SK-N-SH (cell line): ENCODE data around the gene RASSF9.

ENCODE experiments used
- EP300 ChIP-seq, 2 experiments: IDR thresholded peaks; 2 replicates each; pipeline versions ENCODE4 v1.4.0 to v1.6.1; 2012; ENCODE audit warnings: borderline replicate concordance in 1 of 2, low read depth in 1 of 2, low read length in 1 of 2
- EZH2phosphoT487 ChIP-seq: fragments of 200-600 bp; sonication (generic); IDR thresholded peaks from 2 replicates; pipeline ENCODE4 v1.6.1; 2017; ENCODE audit warnings: low read depth, mixed run types, mild to moderate bottlenecking, antibody characterized with exemption, moderate library complexity, borderline replicate concordance
- FOXJ3 ChIP-seq: sonication (generic); formaldehyde crosslinking; IDR thresholded peaks from 2 replicates; pipeline ENCODE4 v1.5.1; 2020; ENCODE audit warnings: mild to moderate bottlenecking, missing genetic modification reagents
- FOXM1 ChIP-seq: IDR thresholded peaks from 2 replicates; pipeline ENCODE4 v1.4.0; 2012; ENCODE audit warnings: low read depth, mild to moderate bottlenecking
- GABPA ChIP-seq: IDR thresholded peaks from 2 replicates; pipeline ENCODE4 v1.4.0; 2012; ENCODE audit warnings: low read depth, mild to moderate bottlenecking
- GATA2 ChIP-seq: sonication (generic); formaldehyde crosslinking; IDR thresholded peaks from 2 replicates; pipeline ENCODE4 v1.5.0; 2020; ENCODE audit warnings: mild to moderate bottlenecking, missing genetic modification reagents
- MAX ChIP-seq: IDR thresholded peaks from 2 replicates; pipeline ENCODE4 v1.4.0; 2012; ENCODE audit warnings: low read depth
- MXI1 ChIP-seq: IDR thresholded peaks from 2 replicates; pipeline ENCODE4 v1.6.1; 2012; ENCODE audit warnings: mild to moderate bottlenecking, low read depth, low read length, improper control_type of control experiment
- POLR2AphosphoS5 ChIP-seq: IDR thresholded peaks from 2 replicates; pipeline ENCODE4 v1.6.1; 2012; ENCODE audit warnings: low read depth, low read length
- RAD21 ChIP-seq: IDR thresholded peaks from 2 replicates; pipeline ENCODE4 v1.6.1; 2012; ENCODE audit warnings: mild to moderate bottlenecking, low read length
- RCOR1 ChIP-seq: fragments of 150-350 bp; IDR thresholded peaks from 2 replicates; pipeline ENCODE4 v1.6.1; 2017; ENCODE audit warnings: antibody characterized with exemption, low read length
- TF ChIP-seq, protein P1 (sequence below): fragments of 200-600 bp; sonication (generic); IDR thresholded peaks from 2 replicates; pipeline ENCODE4 v1.6.1; 2017; ENCODE audit warnings: antibody characterized with exemption, mild to moderate bottlenecking, moderate library complexity

DNA sequence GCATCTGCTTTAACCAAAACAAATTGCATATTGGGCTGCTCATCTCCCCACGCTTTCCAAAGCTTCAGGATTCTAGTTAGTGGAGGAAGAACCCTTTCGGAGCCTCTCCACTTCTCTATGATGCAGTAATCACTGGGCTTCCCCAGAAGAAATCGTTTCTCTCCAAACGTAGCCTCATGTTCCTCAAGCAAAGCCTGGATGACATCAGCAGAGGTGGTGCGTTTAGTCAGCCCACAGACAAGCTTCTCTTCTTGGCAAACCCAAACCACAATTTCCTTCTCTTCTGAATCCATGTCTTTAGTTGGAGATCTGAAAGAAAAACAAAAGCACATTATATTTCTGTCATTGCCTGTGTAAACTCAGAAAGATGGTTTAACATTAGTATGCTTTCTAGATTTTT is 30.6 kb downstream of the RASSF9 start:
- no peak for TF ChIP-seq FOXM1
- TF ChIP-seq POLR2AphosphoS5 = no peak
- TF ChIP-seq GATA2 (CRISPR knock-in tag) = no peak
- TF ChIP-seq MAX = no peak
- TF ChIP-seq RAD21 = no peak
- TF ChIP-seq, protein P1, sequence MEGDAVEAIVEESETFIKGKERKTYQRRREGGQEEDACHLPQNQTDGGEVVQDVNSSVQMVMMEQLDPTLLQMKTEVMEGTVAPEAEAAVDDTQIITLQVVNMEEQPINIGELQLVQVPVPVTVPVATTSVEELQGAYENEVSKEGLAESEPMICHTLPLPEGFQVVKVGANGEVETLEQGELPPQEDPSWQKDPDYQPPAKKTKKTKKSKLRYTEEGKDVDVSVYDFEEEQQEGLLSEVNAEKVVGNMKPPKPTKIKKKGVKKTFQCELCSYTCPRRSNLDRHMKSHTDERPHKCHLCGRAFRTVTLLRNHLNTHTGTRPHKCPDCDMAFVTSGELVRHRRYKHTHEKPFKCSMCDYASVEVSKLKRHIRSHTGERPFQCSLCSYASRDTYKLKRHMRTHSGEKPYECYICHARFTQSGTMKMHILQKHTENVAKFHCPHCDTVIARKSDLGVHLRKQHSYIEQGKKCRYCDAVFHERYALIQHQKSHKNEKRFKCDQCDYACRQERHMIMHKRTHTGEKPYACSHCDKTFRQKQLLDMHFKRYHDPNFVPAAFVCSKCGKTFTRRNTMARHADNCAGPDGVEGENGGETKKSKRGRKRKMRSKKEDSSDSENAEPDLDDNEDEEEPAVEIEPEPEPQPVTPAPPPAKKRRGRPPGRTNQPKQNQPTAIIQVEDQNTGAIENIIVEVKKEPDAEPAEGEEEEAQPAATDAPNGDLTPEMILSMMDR = no peak
- no peak for TF ChIP-seq EZH2phosphoT487
- TF ChIP-seq EP300 (IDR thresholded peaks at IDR 0.05; ENCODE audit: borderline replicate concordance in 1 of 2, low read depth in 1 of 2, low read length in 1 of 2) = no peak
- no peak for TF ChIP-seq RCOR1
- no peak for TF ChIP-seq GABPA
- TF ChIP-seq FOXJ3 (CRISPR knock-in tag) = no peak
- no peak for TF ChIP-seq MXI1
